ENCODE data around the gene SLC35A5.

- TF ChIP-seq GATA2 (IDR thresholded peaks at IDR 0.05; ENCODE audit: low read depth, low read length) (no peak), GATA3 (IDR thresholded peaks at IDR 0.05; ENCODE audit: low read depth, low read length) (no peak)
Measured at GRCh38 chr3:112631257-112631656, 69.4 kb downstream of the SLC35A5 start.

Measured in SH-SY5Y (cell line).